Brain microvascular endothelial cell (primary cell): ENCODE measurements around the gene SSTR5.
A peak's percentile ranks its signal among the peaks of the same experiment; 100 is the strongest.

ENCODE experiments used
- DNase-seq: peaks from one replicate; pipeline ENCODE4 v3.0.0-alpha.2; 2020
- H3K27ac ChIP-seq: fragments of 250-450 bp; sonication (Bioruptor Pico); 2 replicates; pipeline ENCODE4 v1.5.1; 2020; ENCODE audit warnings: mild to moderate bottlenecking, moderate library complexity
- H3K27me3 ChIP-seq: fragments of 250-450 bp; sonication (Bioruptor Pico); replicated peaks from 2 replicates; pipeline ENCODE4 v1.5.1; 2020; ENCODE audit warnings: mild to moderate bottlenecking
- H3K36me3 ChIP-seq: fragments of 250-450 bp; sonication (Bioruptor Pico); replicated peaks from 2 replicates; pipeline ENCODE4 v1.5.1; 2020; ENCODE audit warnings: mild to moderate bottlenecking
- H3K4me3 ChIP-seq: 2 replicates; pipeline ENCODE4 v1.5.1; 2011; ENCODE audit warnings: low read depth, mild to moderate bottlenecking, control low read depth, low read length, moderate library complexity
- in situ Hi-C: cut with HindIII; loops from 2 replicates; pipeline ENCODE4 v1.10.0; 2017; ENCODE audit warnings: low sequenced_read_pairs, low pct_ligation_motif_present
- TF ChIP-seq, protein P1 (sequence below): IDR thresholded peaks from 2 replicates; pipeline ENCODE4 v1.5.1; 2011; ENCODE audit warnings: low read depth, mild to moderate bottlenecking, moderate library complexity, low read length, control low read depth, inconsistent platforms; ENCODE audit errors: missing control alignments

The SSTR5 gene

DNA sequence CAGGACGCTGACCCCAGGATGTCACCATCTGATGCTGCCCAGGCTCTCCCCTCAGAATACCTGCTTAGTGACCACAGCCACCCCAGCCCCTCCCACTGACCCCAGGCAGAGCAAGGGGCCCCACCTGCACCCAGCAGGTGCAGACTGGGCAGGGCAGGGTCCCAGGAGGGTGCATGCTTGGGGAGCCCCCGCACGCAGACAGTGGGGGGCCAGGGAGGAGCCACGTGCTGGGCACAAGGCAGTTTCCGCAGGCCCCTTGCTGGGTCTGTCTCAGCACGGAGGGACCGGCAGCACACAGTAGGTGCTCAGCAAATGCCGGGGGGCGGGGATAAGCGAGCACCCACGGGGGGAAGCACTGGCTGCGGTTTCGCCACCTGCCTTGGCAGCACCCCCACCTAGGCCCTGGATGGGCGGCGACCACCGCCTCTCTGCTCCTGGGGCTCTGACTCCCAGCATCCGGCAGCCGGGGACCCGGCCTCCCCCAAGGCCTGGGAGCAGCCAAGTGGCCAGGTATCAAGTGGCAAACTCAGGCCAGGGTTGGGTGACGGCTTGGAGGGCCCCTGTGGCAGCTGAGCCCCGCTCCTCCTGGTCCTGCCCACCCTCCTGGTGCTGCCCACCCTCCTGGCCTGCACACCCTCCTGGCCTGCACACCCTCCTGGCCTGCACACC is 18.7 kb upstream of the SSTR5 start:
- no peak for DNase-seq
- Histone ChIP-seq H3K36me3 (no peaks in the 10 kb centered on the region), H3K4me3 (no peak overlapping the region), H3K27me3 (no peaks in the 10 kb centered on the region), H3K27ac (no peak overlapping the region)
- TF ChIP-seq, protein P1, sequence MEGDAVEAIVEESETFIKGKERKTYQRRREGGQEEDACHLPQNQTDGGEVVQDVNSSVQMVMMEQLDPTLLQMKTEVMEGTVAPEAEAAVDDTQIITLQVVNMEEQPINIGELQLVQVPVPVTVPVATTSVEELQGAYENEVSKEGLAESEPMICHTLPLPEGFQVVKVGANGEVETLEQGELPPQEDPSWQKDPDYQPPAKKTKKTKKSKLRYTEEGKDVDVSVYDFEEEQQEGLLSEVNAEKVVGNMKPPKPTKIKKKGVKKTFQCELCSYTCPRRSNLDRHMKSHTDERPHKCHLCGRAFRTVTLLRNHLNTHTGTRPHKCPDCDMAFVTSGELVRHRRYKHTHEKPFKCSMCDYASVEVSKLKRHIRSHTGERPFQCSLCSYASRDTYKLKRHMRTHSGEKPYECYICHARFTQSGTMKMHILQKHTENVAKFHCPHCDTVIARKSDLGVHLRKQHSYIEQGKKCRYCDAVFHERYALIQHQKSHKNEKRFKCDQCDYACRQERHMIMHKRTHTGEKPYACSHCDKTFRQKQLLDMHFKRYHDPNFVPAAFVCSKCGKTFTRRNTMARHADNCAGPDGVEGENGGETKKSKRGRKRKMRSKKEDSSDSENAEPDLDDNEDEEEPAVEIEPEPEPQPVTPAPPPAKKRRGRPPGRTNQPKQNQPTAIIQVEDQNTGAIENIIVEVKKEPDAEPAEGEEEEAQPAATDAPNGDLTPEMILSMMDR = no peak
- in situ Hi-C loops = no loop called here

- in situ Hi-C loops = no loop called here
- TF ChIP-seq, protein P1 = peak; percentile 84
- H3K4me3 ChIP-seq = no peak overlapping the region
- no peaks in the 10 kb centered on the region for H3K27me3 ChIP-seq
- no peaks in the 10 kb centered on the region for H3K36me3 ChIP-seq
- H3K27ac ChIP-seq = no peak overlapping the region
- no peak for DNase-seq
Measured at GRCh38 chr16:1054660-1055556, 17.6 kb upstream of the SSTR5 start.

- TF ChIP-seq, protein P1 = no peak
- H3K4me3 ChIP-seq = no peak overlapping the region
- in situ Hi-C loops = no loop called here
- no peaks in the 10 kb centered on the region for H3K36me3 ChIP-seq
- no peak overlapping the region for H3K27ac ChIP-seq
- no peak for DNase-seq
- H3K27me3 ChIP-seq = no peaks in the 10 kb centered on the region
Measured at GRCh38 chr16:1055557-1055924, 17.0 kb upstream of the SSTR5 start.

GRCh38 chr16:1056196-1056595 is 16.4 kb upstream of the SSTR5 start:
- in situ Hi-C loops = no loop called here
- TF ChIP-seq, protein P1 = no peak
- no peaks in the 10 kb centered on the region for H3K27me3 ChIP-seq
- no peak overlapping the region for H3K4me3 ChIP-seq
- no peaks in the 10 kb centered on the region for H3K36me3 ChIP-seq
- DNase-seq = no peak
- no peak overlapping the region for H3K27ac ChIP-seq

DNA sequence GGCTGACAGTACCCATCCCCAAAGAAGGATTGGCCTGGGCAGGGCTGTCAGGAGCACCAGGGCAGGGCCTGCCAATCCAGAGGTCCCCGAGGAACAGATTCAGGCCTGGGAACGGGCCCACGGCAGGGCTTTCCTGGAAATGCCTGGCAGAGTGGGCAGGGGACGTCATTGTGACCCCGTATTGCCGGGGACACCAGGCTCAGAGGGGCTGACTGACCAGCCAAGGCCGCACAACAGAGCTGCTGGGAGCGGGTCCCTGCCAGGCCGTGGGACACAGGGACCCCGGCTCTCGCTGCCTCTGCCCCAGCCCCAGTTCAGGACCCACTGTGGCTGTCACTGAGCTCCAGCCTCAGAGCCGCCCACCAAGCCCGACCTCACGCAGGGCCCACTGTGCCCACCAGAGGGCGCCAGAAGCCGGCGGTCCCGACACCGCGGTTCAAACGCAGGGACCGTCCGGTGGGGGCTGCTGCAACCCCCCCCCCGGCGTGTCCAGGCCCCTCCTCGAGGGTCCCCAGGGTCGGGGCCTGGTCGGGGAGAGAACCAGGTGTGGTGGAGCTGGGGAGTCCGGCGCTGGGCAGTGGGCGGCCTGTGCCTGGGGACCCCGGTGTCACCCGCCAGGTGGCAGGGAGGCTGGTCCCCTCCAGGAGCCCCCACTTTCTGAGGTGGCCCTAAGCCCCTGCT is 15.2 kb upstream of the SSTR5 start:
- Histone ChIP-seq H3K36me3 (no peaks in the 10 kb centered on the region), H3K27ac (no peak overlapping the region), H3K27me3 (no peaks in the 10 kb centered on the region), H3K4me3 (no peak overlapping the region)
- TF ChIP-seq, protein P1 = peak; percentile 70
- in situ Hi-C loops = no loop called here
- no peak for DNase-seq
